CD4-positive, alpha-beta T cell treated with Interleukin-17A for 4 hours (primary cell): ENCODE measurements around the gene CEP128.

Experiments
- DNase-seq: peaks from one replicate; pipeline ENCODE4 v3.0.0-alpha.2; 2020; ENCODE audit warnings: mixed read lengths

CEP128 gene

GRCh38 chr14:80768646-80769045, 172.9 kb downstream of the CEP128 start:
- DNase-seq, result no peak

GRCh38 chr14:80764921-80765507, 176.5 kb downstream of the CEP128 start:
- DNase-seq, result no peak

GRCh38 chr14:80764496-80764895, 177.0 kb downstream of the CEP128 start:
- DNase-seq, result no peak

- no peak for DNase-seq
Measured at GRCh38 chr14:80762641-80763228, 178.8 kb downstream of the CEP128 start.

- no peak for DNase-seq
Measured at GRCh38 chr14:80754696-80755095, 186.8 kb downstream of the CEP128 start.

GRCh38 chr14:80751285-80751684, 190.3 kb downstream of the CEP128 start:
- no peak for DNase-seq

GRCh38 chr14:80726211-80726610, 215.3 kb downstream of the CEP128 start:
- no peak for DNase-seq

GRCh38 chr14:80718940-80719339, 222.6 kb downstream of the CEP128 start:
- DNase-seq, result no peak

GRCh38 chr14:80714474-80714873, 227.1 kb downstream of the CEP128 start:
- no peak for DNase-seq

- DNase-seq, result no peak
Measured at GRCh38 chr14:80713076-80713850, 228.3 kb downstream of the CEP128 start.

- DNase-seq, result no peak
Measured at GRCh38 chr14:80705241-80705980, 236.1 kb downstream of the CEP128 start.

GRCh38 chr14:80700601-80701000, 240.9 kb downstream of the CEP128 start:
- DNase-seq, result no peak

GRCh38 chr14:80699861-80700260, 241.7 kb downstream of the CEP128 start:
- no peak for DNase-seq

- no peak for DNase-seq
Measured at GRCh38 chr14:80698974-80699373, 242.6 kb downstream of the CEP128 start.

- no peak for DNase-seq
Measured at GRCh38 chr14:80695869-80696268, 245.7 kb downstream of the CEP128 start.

- DNase-seq, result no peak
Measured at GRCh38 chr14:80692903-80693302, 248.6 kb downstream of the CEP128 start.

GRCh38 chr14:80681651-80682050, 259.9 kb downstream of the CEP128 start:
- DNase-seq, result no peak

- DNase-seq, result no peak
Measured at GRCh38 chr14:80679273-80679672, 262.3 kb downstream of the CEP128 start.

- no peak for DNase-seq
Measured at GRCh38 chr14:80678436-80678835, 263.1 kb downstream of the CEP128 start.

GRCh38 chr14:80669426-80669825, 272.1 kb downstream of the CEP128 start:
- no peak for DNase-seq

- no peak for DNase-seq
Measured at GRCh38 chr14:80664576-80664975, 277.0 kb downstream of the CEP128 start.

GRCh38 chr14:80663541-80663940, 278.0 kb downstream of the CEP128 start:
- no peak for DNase-seq

GRCh38 chr14:80659783-80660182, 281.8 kb downstream of the CEP128 start:
- no peak for DNase-seq

GRCh38 chr14:80658733-80659132, 282.8 kb downstream of the CEP128 start:
- no peak for DNase-seq
